SK-N-SH treated with all-trans-retinoic acid at 6 μM for 48 hours (cell line): ENCODE data around the gene CNPY1.

Experiments used
- ATAC-seq: fragments of 200-7000 bp; cut with Tn5 transposase; 3 replicates; pipeline ENCODE4 v1.9.1; 2020; ENCODE audit warnings: mild to moderate bottlenecking, moderate library complexity
- ARNTL ChIP-seq: fragments of 450-650 bp; formaldehyde crosslinking; IDR thresholded peaks from 2 replicates; pipeline ENCODE4 v1.5.0; 2020; ENCODE audit warnings: low read depth, mild to moderate bottlenecking, moderate library complexity, borderline replicate concordance
- BACH2 ChIP-seq: fragments of 250-450 bp; sonication (Bioruptor Pico); IDR thresholded peaks from 2 replicates; pipeline ENCODE4 v1.9.0; 2021; ENCODE audit warnings: mild to moderate bottlenecking, borderline replicate concordance
- CREB5 ChIP-seq: fragments of 250-450 bp; sonication (Bioruptor Pico); IDR thresholded peaks from 2 replicates; pipeline ENCODE4 v1.5.1; 2020; ENCODE audit warnings: low read depth, mild to moderate bottlenecking, moderate library complexity
- CSDC2 ChIP-seq: fragments of 250-450 bp; sonication (Bioruptor Pico); IDR thresholded peaks from 2 replicates; pipeline ENCODE4 v1.5.0; 2020; ENCODE audit warnings: mild to moderate bottlenecking, moderate library complexity
- CSRNP3 ChIP-seq: fragments of 250-450 bp; sonication (Bioruptor Pico); IDR thresholded peaks from 2 replicates; pipeline ENCODE4 v1.5.1; 2021; ENCODE audit warnings: mild to moderate bottlenecking, moderate library complexity
- ESRRG ChIP-seq: fragments of 250-450 bp; sonication (Bioruptor Pico); IDR thresholded peaks from 2 replicates; pipeline ENCODE4 v1.6.1; 2021; ENCODE audit warnings: mild to moderate bottlenecking
- GLIS3 ChIP-seq: fragments of 250-450 bp; sonication (Bioruptor Pico); IDR thresholded peaks from 2 replicates; pipeline ENCODE4 v1.5.0; 2020; ENCODE audit warnings: mild to moderate bottlenecking, moderate library complexity
- ISL1 ChIP-seq: fragments of 250-450 bp; sonication (Bioruptor Pico); IDR thresholded peaks from 2 replicates; pipeline ENCODE4 v2.1.2; 2022; ENCODE audit warnings: mild to moderate bottlenecking, moderate library complexity
- OSR1 ChIP-seq: fragments of 250-450 bp; sonication (Bioruptor Pico); IDR thresholded peaks from 2 replicates; pipeline ENCODE4 v1.8.0; 2022; ENCODE audit warnings: moderate library complexity, mild to moderate bottlenecking, inconsistent platforms
- PATZ1 ChIP-seq: fragments of 250-450 bp; sonication (Bioruptor Pico); IDR thresholded peaks from 2 replicates; pipeline ENCODE4 v1.8.0; 2020; ENCODE audit warnings: mild to moderate bottlenecking, moderate library complexity, borderline replicate concordance
- PPARA ChIP-seq: fragments of 250-450 bp; sonication (Bioruptor Pico); IDR thresholded peaks from 2 replicates; pipeline ENCODE4 v1.5.0; 2020; ENCODE audit warnings: mild to moderate bottlenecking, borderline replicate concordance
- RARB ChIP-seq: fragments of 250-450 bp; sonication (Bioruptor Pico); IDR thresholded peaks from 2 replicates; pipeline ENCODE4 v1.8.0; 2021; ENCODE audit warnings: mild to moderate bottlenecking, moderate library complexity
- SNAI2 ChIP-seq: fragments of 250-450 bp; sonication (Bioruptor Pico); IDR thresholded peaks from 2 replicates; pipeline ENCODE4 v1.5.0; 2020; ENCODE audit warnings: mild to moderate bottlenecking, moderate library complexity
- TCF4 ChIP-seq: fragments of 250-450 bp; sonication (Bioruptor Pico); IDR thresholded peaks from 2 replicates; pipeline ENCODE4 v1.8.0; 2021; ENCODE audit warnings: mild to moderate bottlenecking, moderate library complexity, borderline replicate concordance
- TOX ChIP-seq: fragments of 250-450 bp; sonication (Bioruptor Pico); IDR thresholded peaks from 2 replicates; pipeline ENCODE4 v1.8.0; 2021; ENCODE audit warnings: mild to moderate bottlenecking, moderate library complexity, borderline replicate concordance
- TSHZ2 ChIP-seq: fragments of 250-450 bp; sonication (Bioruptor Pico); IDR thresholded peaks from 2 replicates; pipeline ENCODE4 v1.5.0; 2020; ENCODE audit warnings: mild to moderate bottlenecking, moderate library complexity
- ZC3H10 ChIP-seq: fragments of 250-450 bp; sonication (Bioruptor Pico); IDR thresholded peaks from 2 replicates; pipeline ENCODE4 v1.5.1; 2021; ENCODE audit warnings: mild to moderate bottlenecking, moderate library complexity
- ZFP3 ChIP-seq: fragments of 250-450 bp; sonication (Bioruptor Pico); IDR thresholded peaks from 2 replicates; pipeline ENCODE4 v1.5.0; 2020; ENCODE audit warnings: mild to moderate bottlenecking, moderate library complexity
- ZNF565 ChIP-seq: fragments of 450-650 bp; formaldehyde crosslinking; conservative IDR thresholded peaks from 2 replicates; pipeline ENCODE4 v1.5.0; 2020; ENCODE audit warnings: low read depth, mild to moderate bottlenecking, moderate library complexity
- ZNF70 ChIP-seq: fragments of 450-650 bp; formaldehyde crosslinking; IDR thresholded peaks from 2 replicates; pipeline ENCODE4 v1.5.0; 2020; ENCODE audit warnings: mild to moderate bottlenecking, moderate library complexity

CNPY1 gene

GRCh38 chr7:155517452-155517851 lies 28.9 kb downstream of the CNPY1 start:
- TF ChIP-seq ZNF70 (CRISPR knock-in tag) (no peak), ZC3H10 (CRISPR knock-in tag) (no peak), TSHZ2 (CRISPR knock-in tag) (no peak), CREB5 (CRISPR knock-in tag) (no peak), CSDC2 (CRISPR knock-in tag) (no peak), PPARA (CRISPR knock-in tag) (no peak), ZFP3 (CRISPR knock-in tag) (no peak), RARB (CRISPR knock-in tag) (no peak), PATZ1 (no peak), ZNF565 (CRISPR knock-in tag) (no peak), ARNTL (no peak), OSR1 (CRISPR knock-in tag) (no peak), ESRRG (no peak), GLIS3 (CRISPR knock-in tag) (no peak), CSRNP3 (no peak), TOX (CRISPR knock-in tag) (no peak), ISL1 (CRISPR knock-in tag) (no peak), SNAI2 (CRISPR knock-in tag) (no peak), BACH2 (CRISPR knock-in tag) (no peak)
- ATAC-seq, result no peak

GRCh38 chr7:155516466-155516865 lies 29.9 kb downstream of the CNPY1 start:
- no peak for TF ChIP-seq ISL1 (CRISPR knock-in tag)
- no peak for TF ChIP-seq ZFP3 (CRISPR knock-in tag)
- no peak for TF ChIP-seq ZC3H10 (CRISPR knock-in tag)
- TF ChIP-seq ZNF70 (CRISPR knock-in tag), result no peak
- TF ChIP-seq BACH2 (CRISPR knock-in tag), result no peak
- TF ChIP-seq ZNF565 (CRISPR knock-in tag), result no peak
- TF ChIP-seq CSDC2 (CRISPR knock-in tag), result no peak
- no peak for TF ChIP-seq CSRNP3
- TF ChIP-seq, all 23 proteins: peak for 0
- no peak for ATAC-seq

GRCh38 chr7:155515318-155515717 lies 31.0 kb downstream of the CNPY1 start:
- no peak for ATAC-seq

More at GRCh38 chr7:155515318-155515717, 31.0 kb downstream of the CNPY1 start:
- TF ChIP-seq CSDC2 (CRISPR knock-in tag) (no peak), ZNF565 (CRISPR knock-in tag) (no peak), CSRNP3 (no peak), ZFP3 (CRISPR knock-in tag) (no peak), OSR1 (CRISPR knock-in tag) (no peak), TOX (CRISPR knock-in tag) (no peak), TCF4 (CRISPR knock-in tag) (no peak), SNAI2 (CRISPR knock-in tag) (no peak), CREB5 (CRISPR knock-in tag) (no peak), ZC3H10 (CRISPR knock-in tag) (no peak), GLIS3 (CRISPR knock-in tag) (no peak), ESRRG (no peak), ARNTL (no peak)
